ENCODE results near the gene DYRK2. TPM values are rescaled to one million over a fixed set of nuclear protein-coding genes. Genes with fewer than 3 reads are reported as not detected.

Gene DYRK2
- total RNA-seq, 4 donors from 2014 or later = 68.5 to 89.1 (median 80.6) TPM

DNA sequence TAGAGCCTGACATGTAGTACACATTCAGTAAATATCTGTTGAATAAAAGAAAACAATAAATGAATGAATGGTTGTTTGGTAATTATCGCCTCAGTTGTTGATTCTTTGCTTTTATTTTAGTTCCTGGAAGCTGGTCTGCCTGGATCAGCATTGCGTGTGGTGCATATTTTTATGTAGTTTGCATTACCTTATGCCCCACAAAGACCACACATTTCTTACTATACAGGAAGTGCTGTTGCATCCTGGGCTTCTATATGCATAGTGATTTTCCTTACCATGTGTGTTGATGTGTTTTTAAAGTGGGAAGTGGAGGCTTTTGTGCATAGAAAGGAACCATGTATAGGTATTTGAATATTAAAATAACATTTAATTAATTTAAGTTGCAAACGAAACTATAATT, 43.6 kb downstream of the DYRK2 start:
- Histone ChIP-seq H3K4me1 (no peaks in the 10 kb centered on the region), H3K36me3 (no peaks in the 10 kb centered on the region), H3K4me3 (no peak overlapping the region), H3K27ac (no peak overlapping the region), H3K9me3 (no peaks in the 10 kb centered on the region), H3K27me3 (no peaks in the 10 kb centered on the region)
- no peak for DNase-seq
- TF ChIP-seq POLR2A (IDR thresholded peaks at IDR 0.05) = no peak
- TF ChIP-seq CTCF (IDR thresholded peaks at IDR 0.05) = no peak

- Histone ChIP-seq H3K27me3 (no peaks in the 10 kb centered on the region), H3K4me1 (peaks cover 0 to 5% (median 0%) of the 10 kb centered on the region in 4 donors), H3K27ac (no peak overlapping the region), H3K9me3 (no peaks in the 10 kb centered on the region), H3K4me3 (no peak overlapping the region), H3K36me3 (no peaks in the 10 kb centered on the region)
- DNase-seq = no peak
- TF ChIP-seq POLR2A (IDR thresholded peaks at IDR 0.05) (no peak), CTCF (IDR thresholded peaks at IDR 0.05) (no peak)
Observed at GRCh38 chr12:67692966-67693365, 44.4 kb downstream of the DYRK2 start.

GRCh38 chr12:67693894-67694293, 45.3 kb downstream of the DYRK2 start:
- Histone ChIP-seq H3K27ac (no peak overlapping the region), H3K36me3 (no peaks in the 10 kb centered on the region), H3K9me3 (no peaks in the 10 kb centered on the region), H3K27me3 (no peaks in the 10 kb centered on the region), H3K4me1 (peaks cover 0 to 8% (median 0%) of the 10 kb centered on the region in 4 donors), H3K4me3 (no peak overlapping the region)
- TF ChIP-seq CTCF (IDR thresholded peaks at IDR 0.05) = no peak
- TF ChIP-seq POLR2A (IDR thresholded peaks at IDR 0.05) = no peak
- no peak for DNase-seq

DNA sequence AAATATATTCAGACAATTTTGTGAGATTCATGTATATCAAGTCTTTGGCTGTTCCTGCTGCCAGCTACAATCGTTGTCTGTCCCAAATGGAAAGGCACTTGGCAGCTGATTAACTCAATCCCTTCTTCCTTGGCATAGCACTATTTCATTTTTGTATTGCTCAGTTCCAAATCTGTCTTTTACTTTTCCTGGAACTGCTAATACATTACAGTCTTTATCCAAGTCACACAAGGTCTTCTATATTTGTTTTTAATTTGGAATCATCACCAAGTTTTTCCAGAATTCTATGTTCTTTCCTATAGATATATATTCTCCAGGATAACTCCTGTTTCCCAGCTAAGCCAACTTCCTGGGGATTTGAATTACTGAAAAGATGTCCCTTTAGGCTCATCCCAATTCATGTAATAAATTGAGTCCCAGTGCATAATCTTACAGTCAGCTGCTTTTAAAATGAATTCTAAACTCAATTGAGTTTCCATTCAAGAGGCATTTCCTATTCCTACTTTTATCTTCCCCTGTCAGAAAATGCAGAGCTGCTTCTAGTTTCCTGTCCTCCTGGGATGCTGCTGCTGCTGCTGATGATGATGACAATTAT, 45.9 kb downstream of the DYRK2 start:
- Histone ChIP-seq H3K27ac (no peak overlapping the region), H3K4me3 (no peak overlapping the region), H3K27me3 (no peaks in the 10 kb centered on the region), H3K4me1 (peaks cover 0 to 8% (median 0%) of the 10 kb centered on the region in 4 donors), H3K9me3 (no peaks in the 10 kb centered on the region), H3K36me3 (no peaks in the 10 kb centered on the region)
- TF ChIP-seq CTCF (IDR thresholded peaks at IDR 0.05) (no peak), POLR2A (IDR thresholded peaks at IDR 0.05) (no peak)
- no peak for DNase-seq

DNA sequence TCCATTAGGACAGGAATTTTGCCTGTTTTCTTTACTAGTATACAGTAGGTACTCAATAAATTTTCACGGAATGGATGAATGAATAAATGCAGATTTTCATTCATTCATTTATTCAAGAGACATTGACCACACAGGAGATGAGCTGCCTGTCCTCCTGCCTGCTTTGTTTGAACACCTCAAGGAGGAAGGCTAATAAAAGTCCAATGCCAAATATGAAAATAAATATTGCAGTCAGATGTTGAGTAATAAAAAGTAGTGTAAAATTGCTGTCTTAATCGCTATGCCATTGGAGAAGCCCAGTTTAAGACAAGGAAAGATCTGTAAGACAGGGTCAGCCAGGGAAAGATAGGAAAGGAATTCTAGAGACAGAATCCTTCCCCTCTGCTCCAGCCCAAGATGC, 47.4 kb downstream of the DYRK2 start:
- no peak overlapping the region for H3K27ac ChIP-seq
- H3K4me3 ChIP-seq = no peak overlapping the region
- H3K4me1 ChIP-seq = peaks cover 0 to 8% (median 0%) of the 10 kb centered on the region in 4 donors
- TF ChIP-seq CTCF (IDR thresholded peaks at IDR 0.05) = no peak
- no peak for TF ChIP-seq POLR2A (IDR thresholded peaks at IDR 0.05)
- H3K9me3 ChIP-seq = no peaks in the 10 kb centered on the region
- H3K27me3 ChIP-seq = no peaks in the 10 kb centered on the region
- DNase-seq = no peak
- no peaks in the 10 kb centered on the region for H3K36me3 ChIP-seq

DNA sequence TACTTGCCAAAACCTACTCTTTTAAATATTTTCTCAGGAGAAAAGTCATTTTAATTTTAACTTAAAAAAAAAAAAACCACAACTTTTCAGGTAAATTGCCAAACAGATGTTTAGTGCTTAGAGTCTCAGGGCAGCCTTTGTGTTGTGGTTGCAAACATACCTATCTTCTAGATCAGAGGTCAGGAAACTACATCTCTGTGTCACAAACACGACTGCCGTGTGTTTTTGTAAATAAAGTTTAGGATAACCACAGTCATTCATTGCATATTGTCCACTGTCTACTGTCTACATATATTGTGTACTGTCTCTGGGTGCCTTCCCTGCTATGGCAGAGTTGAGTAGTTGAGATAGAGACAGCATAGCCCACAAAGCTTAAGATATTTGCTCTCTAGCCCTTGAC, 48.9 kb downstream of the DYRK2 start:
- no peak overlapping the region for H3K4me3 ChIP-seq
- H3K9me3 ChIP-seq = no peaks in the 10 kb centered on the region
- no peak for DNase-seq
- H3K27ac ChIP-seq = no peak overlapping the region
- no peaks in the 10 kb centered on the region for H3K27me3 ChIP-seq
- H3K4me1 ChIP-seq = peaks cover 0 to 8% (median 0%) of the 10 kb centered on the region in 4 donors
- H3K36me3 ChIP-seq = no peaks in the 10 kb centered on the region
- TF ChIP-seq CTCF (IDR thresholded peaks at IDR 0.05) (no peak), POLR2A (IDR thresholded peaks at IDR 0.05) (no peak)
